ENCODE results near the gene LRCH4. TPM values are rescaled to one million over a fixed set of nuclear protein-coding genes. Genes with fewer than 3 reads are reported as not detected.

Gene LRCH4
- total and polyA plus RNA-seq, 2 donors (not counting 3 experiments of a cell fraction or from before 2014, with no cell fraction given) = 32.1 to 56.1 TPM

- intact Hi-C loops (cut with micrococcal nuclease) (no loop called here), dilution Hi-C loops (cut with MboI; ENCODE audit: extremely low pct_ligation_motif_present, low sequenced_read_pairs) (no loop called here)
- H3K36me3 ChIP-seq (ENCODE audit: control insufficient read depth in 2 of 2, extremely low read depth in 1 of 2, insufficient read depth in 2 of 2, low read length in 2 of 2) = peaks cover 6 to 35% of the 10 kb centered on the region in 2 experiments
- CTCF ChIA-PET = no interaction called here
- TF ChIP-seq FOS (IDR thresholded peaks at IDR 0.05; ENCODE audit: borderline replicate concordance, insufficient read depth, low read length) (no peak), MYC (IDR thresholded peaks at IDR 0.05; ENCODE audit: low read depth, low read length) (no peak), JUN (IDR thresholded peaks at IDR 0.05; ENCODE audit: borderline replicate concordance, insufficient read depth, insufficient read length, low read depth) (no peak), GATA2 (IDR thresholded peaks at IDR 0.05; ENCODE audit: insufficient read depth, insufficient read length, low read depth, low read length) (no peak), MAX (IDR thresholded peaks at IDR 0.05; ENCODE audit: insufficient read depth, insufficient read length) (no peak), EZH2 (IDR thresholded peaks at IDR 0.05; ENCODE audit: borderline replicate concordance, low read depth, low read length, severe bottlenecking) (no peak), POLR2AphosphoS5 (IDR thresholded peaks at IDR 0.05; ENCODE audit: insufficient read depth, low read depth, low read length) (no peak), POLR2A (IDR thresholded peaks at IDR 0.05; ENCODE audit: low read depth, low read length) (no peak)
- TF ChIP-seq, protein P1, sequence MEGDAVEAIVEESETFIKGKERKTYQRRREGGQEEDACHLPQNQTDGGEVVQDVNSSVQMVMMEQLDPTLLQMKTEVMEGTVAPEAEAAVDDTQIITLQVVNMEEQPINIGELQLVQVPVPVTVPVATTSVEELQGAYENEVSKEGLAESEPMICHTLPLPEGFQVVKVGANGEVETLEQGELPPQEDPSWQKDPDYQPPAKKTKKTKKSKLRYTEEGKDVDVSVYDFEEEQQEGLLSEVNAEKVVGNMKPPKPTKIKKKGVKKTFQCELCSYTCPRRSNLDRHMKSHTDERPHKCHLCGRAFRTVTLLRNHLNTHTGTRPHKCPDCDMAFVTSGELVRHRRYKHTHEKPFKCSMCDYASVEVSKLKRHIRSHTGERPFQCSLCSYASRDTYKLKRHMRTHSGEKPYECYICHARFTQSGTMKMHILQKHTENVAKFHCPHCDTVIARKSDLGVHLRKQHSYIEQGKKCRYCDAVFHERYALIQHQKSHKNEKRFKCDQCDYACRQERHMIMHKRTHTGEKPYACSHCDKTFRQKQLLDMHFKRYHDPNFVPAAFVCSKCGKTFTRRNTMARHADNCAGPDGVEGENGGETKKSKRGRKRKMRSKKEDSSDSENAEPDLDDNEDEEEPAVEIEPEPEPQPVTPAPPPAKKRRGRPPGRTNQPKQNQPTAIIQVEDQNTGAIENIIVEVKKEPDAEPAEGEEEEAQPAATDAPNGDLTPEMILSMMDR (IDR thresholded peaks at IDR 0.05; ENCODE audit: extremely low read depth in 1 of 2, insufficient read depth in 1 of 2, low read depth in 1 of 2, low read length in 2 of 2) = no peak
- H3K27me3 ChIP-seq (ENCODE audit: control insufficient read depth in 2 of 2, insufficient read depth in 2 of 2, low read length in 2 of 2) = no peaks in the 10 kb centered on the region
- H3K9me1 ChIP-seq (replicated peaks; ENCODE audit: control insufficient read depth, extremely low read depth, insufficient read depth, low read length) = no peaks in the 10 kb centered on the region
- no peak for FAIRE-seq
- H3K79me2 ChIP-seq (ENCODE audit: control insufficient read depth, insufficient read depth, low read length) = no peaks in the 10 kb centered on the region
- no peak overlapping the region for H3K4me3 ChIP-seq (replicated peaks in 1 of 3; ENCODE audit: insufficient read depth in 1 of 3, low read depth in 1 of 3, low read length in 3 of 3)
- H4K20me1 ChIP-seq (replicated peaks; ENCODE audit: control insufficient read depth, extremely low read depth, insufficient read depth, low read length) = no peaks in the 10 kb centered on the region
- TSS peak; percentile 32 for BruUV-seq (replicated peaks)
- H2AFZ ChIP-seq (ENCODE audit: low read depth, low read length) = no peak overlapping the region
- no peak for DNase-seq (ENCODE audit: low read depth, low spot score)
- H3K4me1 ChIP-seq (ENCODE audit: control insufficient read depth, extremely low read depth, insufficient read depth, low read length) = peaks cover 8% of the 10 kb centered on the region
- no peak overlapping the region for H3K4me2 ChIP-seq (ENCODE audit: insufficient read depth, low read length)
- POLR2A ChIA-PET = no interaction called here
- H3K9me3 ChIP-seq (replicated peaks; ENCODE audit: control insufficient read depth, insufficient read depth, low read length) = no peaks in the 10 kb centered on the region
- no peak overlapping the region for H3K27ac ChIP-seq (ENCODE audit: insufficient read depth, low read depth, low read length)
- H3K9ac ChIP-seq (replicated peaks; ENCODE audit: extremely low read depth, insufficient read depth, low read length) = no peak overlapping the region
These were observed 11.3 kb downstream of the LRCH4 start for GRCh38 chr7:100574362-100575205.
